Cardiac fibroblast (primary cell): ENCODE measurements around the gene CDC20B.
A peak's percentile ranks its signal among the peaks of the same experiment; 100 is the strongest.

Experiments
- DNase-seq, 2 donors: peaks; one replicate each; pipeline versions ENCODE4 v3.0.0 to v3.0.0-alpha.2; 2010; ENCODE audit warnings: low read depth in 2 of 2
- H3K4me3 ChIP-seq, 2 donors: replicated peaks in 1 of 2; 1 replicate in 1 of 2; 2 replicates in 1 of 2; pipeline ENCODE4 v1.5.1; 2011; ENCODE audit warnings: low read depth in 2 of 2, low read length in 2 of 2, mild to moderate bottlenecking in 2 of 2, moderate library complexity in 1 of 2
- TF ChIP-seq, protein P1 (sequence below): IDR thresholded peaks from one replicate; pipeline ENCODE4 v1.5.1; 2011; ENCODE audit warnings: low read depth, mild to moderate bottlenecking, low read length, inconsistent platforms

The CDC20B gene

DNA sequence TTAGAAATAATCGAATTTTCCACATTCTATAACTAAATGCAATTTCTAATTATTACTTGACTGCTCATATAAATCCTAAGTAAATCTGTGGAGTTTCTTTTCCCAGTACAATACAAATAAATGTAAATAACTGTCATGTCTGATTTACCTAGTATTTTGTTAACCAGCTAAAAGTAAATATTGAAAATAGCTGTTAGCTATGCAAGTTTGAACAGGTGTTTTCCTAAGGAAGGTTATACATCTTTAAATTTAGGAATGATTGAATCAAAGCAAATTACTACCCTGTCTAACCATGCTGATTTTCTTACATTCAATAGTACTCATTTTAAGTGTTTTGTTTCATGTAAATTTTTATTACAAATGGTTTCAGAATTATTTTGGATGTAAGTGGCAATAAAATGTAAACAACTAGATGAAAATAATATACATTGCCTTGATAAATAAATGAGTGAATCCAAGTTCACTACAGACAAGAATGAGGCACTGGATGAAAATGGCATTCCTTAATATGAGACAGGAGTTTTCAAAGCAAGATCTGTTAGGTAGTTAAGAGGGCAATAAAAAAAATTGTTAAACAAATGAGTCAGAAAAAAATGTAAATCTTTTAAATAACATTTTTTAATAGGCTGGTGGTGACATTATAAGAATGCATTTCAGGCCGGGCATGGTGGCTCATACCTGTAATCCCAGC, 38.4 kb upstream of the CDC20B start:
- no peak for DNase-seq
- H3K4me3 ChIP-seq: no peak overlapping the region
- TF ChIP-seq, protein P1, sequence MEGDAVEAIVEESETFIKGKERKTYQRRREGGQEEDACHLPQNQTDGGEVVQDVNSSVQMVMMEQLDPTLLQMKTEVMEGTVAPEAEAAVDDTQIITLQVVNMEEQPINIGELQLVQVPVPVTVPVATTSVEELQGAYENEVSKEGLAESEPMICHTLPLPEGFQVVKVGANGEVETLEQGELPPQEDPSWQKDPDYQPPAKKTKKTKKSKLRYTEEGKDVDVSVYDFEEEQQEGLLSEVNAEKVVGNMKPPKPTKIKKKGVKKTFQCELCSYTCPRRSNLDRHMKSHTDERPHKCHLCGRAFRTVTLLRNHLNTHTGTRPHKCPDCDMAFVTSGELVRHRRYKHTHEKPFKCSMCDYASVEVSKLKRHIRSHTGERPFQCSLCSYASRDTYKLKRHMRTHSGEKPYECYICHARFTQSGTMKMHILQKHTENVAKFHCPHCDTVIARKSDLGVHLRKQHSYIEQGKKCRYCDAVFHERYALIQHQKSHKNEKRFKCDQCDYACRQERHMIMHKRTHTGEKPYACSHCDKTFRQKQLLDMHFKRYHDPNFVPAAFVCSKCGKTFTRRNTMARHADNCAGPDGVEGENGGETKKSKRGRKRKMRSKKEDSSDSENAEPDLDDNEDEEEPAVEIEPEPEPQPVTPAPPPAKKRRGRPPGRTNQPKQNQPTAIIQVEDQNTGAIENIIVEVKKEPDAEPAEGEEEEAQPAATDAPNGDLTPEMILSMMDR: no peak

DNA sequence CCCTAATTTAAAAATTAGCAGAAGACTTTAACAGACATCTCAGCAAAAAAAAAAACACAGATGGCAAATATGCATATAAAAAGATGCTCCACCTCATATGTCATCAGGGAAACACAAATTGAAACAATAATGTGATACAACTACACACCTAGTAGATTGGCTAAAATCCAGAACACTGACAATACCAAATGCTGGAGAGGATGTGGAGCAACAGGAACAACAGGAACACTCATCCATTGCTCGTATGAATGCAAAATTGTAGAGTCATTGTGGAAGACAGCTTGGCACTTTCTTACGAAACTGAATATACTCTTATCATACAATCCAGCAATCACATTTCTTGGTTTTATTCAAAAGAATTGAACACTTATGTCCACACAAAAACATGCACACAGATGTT, 32.0 kb upstream of the CDC20B start:
- peak in 1 of 2 donors; percentile 40 for DNase-seq
- TF ChIP-seq, protein P1: no peak
- no peak overlapping the region for H3K4me3 ChIP-seq

DNA sequence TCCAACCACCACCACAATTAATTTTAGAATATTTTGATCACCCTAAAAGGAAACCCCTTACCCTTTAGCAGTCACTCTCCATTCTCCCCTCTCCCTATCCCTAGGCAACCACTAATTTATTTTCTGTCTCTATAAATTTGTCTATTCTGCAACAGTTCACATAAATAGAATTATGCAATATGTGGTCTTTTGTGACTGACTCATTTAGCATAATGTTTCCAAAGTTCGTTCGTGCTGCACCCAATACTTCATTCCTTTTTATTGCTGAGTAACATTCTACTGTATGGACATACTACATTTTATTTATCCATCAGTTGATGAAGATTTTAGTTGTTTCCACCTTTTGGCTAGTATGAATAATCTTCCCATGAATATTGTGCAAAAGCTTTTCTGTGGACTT, 18.2 kb upstream of the CDC20B start:
- DNase-seq: peak in 1 of 2 donors; percentile 40
- TF ChIP-seq, protein P1: no peak

DNA sequence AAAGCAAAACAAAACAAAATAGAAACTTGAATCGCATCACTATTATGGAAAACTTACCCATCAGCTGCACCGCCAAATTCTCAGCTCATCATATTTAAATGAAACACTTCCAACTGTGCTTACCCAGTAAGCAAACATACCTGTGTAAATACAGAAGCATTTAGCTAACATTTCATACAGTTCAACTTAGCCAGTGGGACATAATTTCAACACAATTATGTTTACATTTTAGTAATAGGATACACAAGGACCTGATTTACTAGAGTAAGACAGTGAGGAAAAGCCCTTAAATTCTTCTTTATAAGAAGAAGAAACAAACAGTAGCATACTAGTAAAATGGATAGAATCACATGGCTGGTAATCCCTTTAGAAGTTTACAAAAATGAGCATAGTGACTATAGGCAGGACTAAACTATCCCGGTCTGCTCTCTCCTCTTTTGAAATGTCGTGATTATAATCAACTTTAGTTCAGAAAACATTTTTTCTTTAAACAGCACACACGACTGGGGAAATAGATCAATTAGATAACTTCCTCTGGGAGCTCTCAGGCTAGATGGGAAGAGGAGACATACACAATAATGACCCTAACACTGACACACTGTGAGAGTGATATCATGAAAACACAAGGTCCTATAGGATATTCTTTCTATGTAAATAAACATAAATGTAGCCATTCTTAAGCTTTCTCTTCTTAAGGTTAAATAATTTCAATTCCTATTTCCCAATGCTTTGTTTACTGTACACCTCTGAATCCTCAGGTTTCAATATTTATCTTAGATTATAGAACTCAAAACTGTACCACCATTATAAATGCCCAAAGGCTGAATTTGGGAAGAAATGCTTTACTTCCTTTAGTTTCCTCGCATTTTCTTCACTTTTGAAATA, 15.9 kb upstream of the CDC20B start:
- no peak for DNase-seq
- TF ChIP-seq, protein P1: no peak

More for the DNA sequence above, 18.2 kb upstream of the CDC20B start:
- H3K4me3 ChIP-seq: no peak overlapping the region

DNA sequence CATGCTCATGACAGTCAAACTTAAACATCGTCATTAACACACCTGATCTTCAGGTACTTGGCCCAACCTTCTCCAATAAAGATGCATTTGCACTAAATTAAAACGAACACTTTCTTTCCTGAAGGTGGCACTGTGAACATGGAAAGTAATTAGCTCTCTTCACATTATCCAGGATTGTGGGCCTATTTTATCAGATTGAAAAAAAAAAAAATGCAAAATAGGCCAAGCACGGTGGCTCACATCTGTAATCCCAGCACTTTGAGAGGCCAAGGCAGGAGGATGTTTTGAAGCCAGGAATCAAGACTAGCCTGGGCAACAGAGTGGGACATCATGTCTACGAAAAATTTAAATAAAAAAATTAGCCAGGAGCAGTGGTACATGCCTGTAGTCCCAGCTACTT, 14.4 kb upstream of the CDC20B start:
- TF ChIP-seq, protein P1: peak; percentile 1
- no peak overlapping the region for H3K4me3 ChIP-seq

More for the DNA sequence above, 15.9 kb upstream of the CDC20B start:
- no peak overlapping the region for H3K4me3 ChIP-seq

DNA sequence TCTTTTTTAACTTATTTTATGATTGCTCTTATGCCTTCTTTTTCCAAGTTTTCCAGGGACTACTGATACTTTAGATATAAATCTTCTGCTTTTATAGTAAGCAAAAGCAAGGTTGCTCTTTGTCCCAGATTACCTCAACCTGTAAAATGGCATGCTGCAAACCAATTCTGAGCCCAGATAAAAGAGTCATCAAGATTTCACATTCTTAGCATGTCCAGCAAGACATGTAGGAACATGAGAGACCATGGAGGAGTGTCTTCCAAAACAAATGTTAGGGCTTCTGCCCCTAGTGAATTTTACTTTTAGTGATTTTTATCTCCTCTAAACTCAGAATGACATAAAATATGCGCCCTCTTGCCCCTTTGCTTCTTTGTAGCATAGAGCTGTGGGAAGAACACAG, 7.0 kb upstream of the CDC20B start:
- H3K4me3 ChIP-seq: no peak overlapping the region
- TF ChIP-seq, protein P1: no peak
- no peak for DNase-seq

More for the DNA sequence above, 14.4 kb upstream of the CDC20B start:
- peak in 1 of 2 donors; percentile 23 for DNase-seq
